GM12873 (cell line): ENCODE data around the gene MAX.

ENCODE experiments used
- CTCF ChIP-seq: IDR thresholded peaks from 2 replicates; pipeline ENCODE4 v1.5.1; 2012; ENCODE audit warnings: low read depth, mild to moderate bottlenecking, moderate library complexity, low read length, control low read depth; ENCODE audit not compliant: insufficient read depth; ENCODE audit errors: missing control alignments

MAX gene

GRCh38 chr14:65102441-65103149 is at the start of gene MAX:
MAX (minus strand) TSS chr14:65102517; CDS start chr14:65102339, 178 bp downstream.
- no peak for TF ChIP-seq CTCF

- no peak for TF ChIP-seq CTCF
These were observed 49.3 kb upstream of the MAX start for GRCh38 chr14:65151609-65151956.

GRCh38 chr14:65150898-65151608 is 48.7 kb upstream of the MAX start:
- TF ChIP-seq CTCF: no peak

GRCh38 chr14:65149116-65149515 is 46.8 kb upstream of the MAX start:
- TF ChIP-seq CTCF: no peak

GRCh38 chr14:65144170-65144569 is 41.9 kb upstream of the MAX start:
- TF ChIP-seq CTCF: no peak

- no peak for TF ChIP-seq CTCF
These were observed 40.8 kb upstream of the MAX start for GRCh38 chr14:65142914-65143625.

- TF ChIP-seq CTCF: no peak
These were observed 40.1 kb upstream of the MAX start for GRCh38 chr14:65142429-65142828.
